Spinal cord (tissue), 10 donors: ENCODE results near the gene TMED4. TPM values are rescaled to one million over a fixed set of nuclear protein-coding genes. Genes with fewer than 3 reads are reported as not detected.

Source experiments
- DNase-seq, 6 donors: peaks; one replicate each; pipeline versions ENCODE4 v3.0.0 to v3.0.0-alpha.2; 2013 to 2015; ENCODE audit warnings: low spot score in 6 of 6, low read depth in 4 of 6
- H3K27ac ChIP-seq: one replicate; pipeline ENCODE4 v1.5.1; 2013; ENCODE audit warnings: low read depth, low read length, control low read depth
- H3K27me3 ChIP-seq: one replicate; pipeline ENCODE4 v1.6.1; 2013; ENCODE audit warnings: low read length; ENCODE audit not compliant: control insufficient read depth, insufficient read depth
- H3K36me3 ChIP-seq: one replicate; pipeline ENCODE4 v1.6.1; 2013; ENCODE audit warnings: low read length; ENCODE audit not compliant: control insufficient read depth, insufficient read depth
- H3K4me1 ChIP-seq: one replicate; pipeline ENCODE4 v1.6.1; 2013; ENCODE audit warnings: low read length; ENCODE audit not compliant: control insufficient read depth, insufficient read depth
- H3K4me3 ChIP-seq: one replicate; pipeline ENCODE4 v1.5.1; 2013; ENCODE audit warnings: low read depth, low read length, control low read depth
- H3K9me3 ChIP-seq: one replicate; pipeline ENCODE4 v1.6.1; 2013; ENCODE audit warnings: low read length; ENCODE audit not compliant: control insufficient read depth, insufficient read depth
- WGBS: methylation state at CpG from one replicate; pipeline ENCODE4 v1.1.5; 2013; ENCODE audit warnings: missing lambda C conversion rate; ENCODE audit not compliant: insufficient coverage; 5-methylcytosine and 5-hydroxymethylcytosine counted together
- long read RNA-seq, 4 donors: transcript quantifications; one replicate each; lab custom pipeline, GENCODE V29; 2026
- polyA plus RNA-seq, 2 donors: library from polyadenylated mRNA; unstranded; fragments of 120-200 nt; gene quantifications; one replicate each; pipeline ENCODE4 v1.2.1, GENCODE V29; 2013; ENCODE audit not compliant: insufficient read length in 2 of 2
- total RNA-seq, 2 donors: library from RNA; depleted of rRNA in 1 of 2; stranded (reverse); fragments of 120-200 nt in 1 of 2; fragments of >200 nt in 1 of 2; gene quantifications; one replicate each; pipeline versions ENCODE4 v1.2.3 to v1.2.4, GENCODE V29; 2013 to 2014
- donor health status: healthy.

Gene TMED4
- total RNA-seq (100 to 1,000 TPM in 1 of 2 donors, 10 to 100 TPM in 1; 99.1 to 125 TPM), polyA plus RNA-seq (10 to 100 TPM; 65.9 to 83.9 TPM)
- long read RNA-seq, donor 1, transcript TMED4-205 (4 exons, 1,755 nt): minor isoform, 14 of 49 reads
- long read RNA-seq, donor 1, transcript TMED4-203 (5 exons, 2,322 nt): major isoform, 27 of 49 reads
- long read RNA-seq, donor 1, partial matches to known transcripts: 6 of 49 reads
- long read RNA-seq, donor 1, other reads (novel, unspliced or antisense): 0 of 49 reads
- long read RNA-seq, donor 2, transcript TMED4-203 (5 exons, 2,322 nt): major isoform, 7 of 10 reads
- long read RNA-seq, donor 2, partial matches to known transcripts: 0 of 10 reads
- long read RNA-seq, donor 2, other reads (novel, unspliced or antisense): 0 of 10 reads
- long read RNA-seq, donor 3, transcript TMED4-203 (5 exons, 2,322 nt): major isoform, 12 of 15 reads
- long read RNA-seq, donor 3, partial matches to known transcripts: 0 of 15 reads
- long read RNA-seq, donor 3, other reads (novel, unspliced or antisense): 0 of 15 reads
- long read RNA-seq, donor 4, transcript TMED4-203 (5 exons, 2,322 nt): major isoform, 38 of 61 reads
- long read RNA-seq, donor 4, transcript TMED4-205 (4 exons, 1,755 nt): minor isoform, 15 of 61 reads
- long read RNA-seq, donor 4, partial matches to known transcripts: 0 of 61 reads
- long read RNA-seq, donor 4, other reads (novel, unspliced or antisense): 6 of 61 reads

- H3K36me3 ChIP-seq: peaks cover 31% of the 10 kb centered on the region
- H3K27me3 ChIP-seq: no peaks in the 10 kb centered on the region
- peaks cover 25% of the 10 kb centered on the region for H3K4me1 ChIP-seq
- DNase-seq: peak; percentile 97 to 100 (median 98)
- peak within 1 kb of the TSS; percentile 93 for H3K4me3 ChIP-seq
- H3K9me3 ChIP-seq: no peaks in the 10 kb centered on the region
- H3K27ac ChIP-seq: peak within 1 kb of the TSS; percentile 100
- under 1% methylated on average over 70 of the region's 71 CpGs for WGBS
These were observed at the start of gene TMED4 for GRCh38 chr7:44581879-44582603. TMED4 (minus strand) TSS chr7:44582231; CDS start chr7:44582206, 25 bp downstream.

- Histone ChIP-seq H3K27ac (peak overlapping the region; percentile 15), H3K9me3 (no peaks in the 10 kb centered on the region), H3K36me3 (peaks cover 10% of the 10 kb centered on the region), H3K4me3 (no peak overlapping the region), H3K27me3 (no peaks in the 10 kb centered on the region), H3K4me1 (peaks cover 15% of the 10 kb centered on the region)
- peak in 1 of 6 donors; percentile 55 for DNase-seq
- 47% methylated on average over 2 of the region's 6 CpGs for WGBS
These were observed 49.6 kb upstream of the TMED4 start for GRCh38 chr7:44631458-44632115.

- H3K4me3 ChIP-seq: no peak overlapping the region
- no peaks in the 10 kb centered on the region for H3K27me3 ChIP-seq
- no peak for DNase-seq
- H3K4me1 ChIP-seq: peaks cover 18% of the 10 kb centered on the region
- H3K9me3 ChIP-seq: no peaks in the 10 kb centered on the region
- peaks cover 17% of the 10 kb centered on the region for H3K36me3 ChIP-seq
- 71% methylated on average over 5 of the region's 11 CpGs for WGBS
- no peak overlapping the region for H3K27ac ChIP-seq
These were observed 48.9 kb upstream of the TMED4 start for GRCh38 chr7:44630792-44631457.

DNA sequence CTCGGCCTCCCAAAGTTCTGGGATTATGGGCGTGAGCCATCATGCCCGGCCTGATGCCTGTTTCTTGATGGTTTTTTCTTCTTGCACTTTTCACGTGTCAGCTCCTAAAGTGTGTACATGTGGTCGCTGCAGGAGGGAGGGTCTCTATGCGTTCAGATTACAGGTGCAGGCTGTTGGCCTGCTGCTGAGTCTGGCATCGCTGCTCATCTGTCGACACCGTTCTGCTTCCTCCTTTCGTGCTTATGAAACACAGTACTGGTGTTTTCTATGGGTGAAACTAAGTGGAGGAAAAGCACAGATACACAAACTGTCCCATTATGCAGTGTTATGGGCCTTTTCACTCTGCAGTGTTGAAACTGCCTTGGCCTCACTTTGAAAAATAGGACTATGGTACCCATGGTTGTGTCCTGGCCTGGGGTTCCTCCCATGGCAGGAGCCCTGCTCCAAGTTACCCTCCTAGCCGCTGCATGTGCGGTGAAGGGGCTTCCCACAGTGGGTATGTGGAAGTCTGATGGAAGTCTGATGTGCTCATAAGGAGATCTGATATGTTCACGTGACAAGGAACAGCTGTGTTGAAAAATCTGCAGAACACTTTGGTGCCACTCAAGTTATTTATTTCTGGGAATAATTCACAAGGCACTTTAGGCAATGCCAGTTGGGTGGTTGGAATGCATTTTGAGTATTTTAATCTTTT lies 47.9 kb upstream of the TMED4 start:
- 89% methylated on average over 10 of the region's 13 CpGs for WGBS
- peaks cover 18% of the 10 kb centered on the region for H3K4me1 ChIP-seq
- no peak overlapping the region for H3K4me3 ChIP-seq
- H3K27me3 ChIP-seq: no peaks in the 10 kb centered on the region
- no peak for DNase-seq
- H3K36me3 ChIP-seq: peaks cover 24% of the 10 kb centered on the region
- no peak overlapping the region for H3K27ac ChIP-seq
- H3K9me3 ChIP-seq: no peaks in the 10 kb centered on the region

DNA sequence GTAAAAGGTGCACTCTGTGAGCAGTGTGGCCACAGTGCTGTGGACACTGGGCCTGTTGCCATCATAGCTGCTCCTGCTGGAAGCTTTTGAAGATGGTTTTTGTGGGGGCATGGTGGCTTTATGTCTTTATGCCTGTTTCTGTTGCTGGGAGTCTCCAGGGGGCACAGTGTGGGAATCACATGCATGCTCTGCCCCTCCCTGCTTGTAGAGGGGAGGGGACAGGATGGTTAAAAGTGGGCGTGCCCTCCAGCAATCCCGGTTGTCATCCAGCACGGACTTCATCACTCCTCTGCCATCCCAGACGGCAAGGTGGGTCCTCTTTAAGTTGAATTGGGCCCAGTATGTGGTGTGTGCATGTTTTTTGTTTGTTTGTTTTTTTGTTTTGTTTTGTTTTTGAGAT lies 44.6 kb upstream of the TMED4 start:
- no peak for DNase-seq
- WGBS: no CpG with 5 or more reads among the region's 4 CpGs
- Histone ChIP-seq H3K36me3 (peaks cover 26% of the 10 kb centered on the region), H3K4me1 (peaks cover 9% of the 10 kb centered on the region), H3K27me3 (no peaks in the 10 kb centered on the region), H3K9me3 (no peaks in the 10 kb centered on the region), H3K4me3 (no peak overlapping the region), H3K27ac (no peak overlapping the region)

DNA sequence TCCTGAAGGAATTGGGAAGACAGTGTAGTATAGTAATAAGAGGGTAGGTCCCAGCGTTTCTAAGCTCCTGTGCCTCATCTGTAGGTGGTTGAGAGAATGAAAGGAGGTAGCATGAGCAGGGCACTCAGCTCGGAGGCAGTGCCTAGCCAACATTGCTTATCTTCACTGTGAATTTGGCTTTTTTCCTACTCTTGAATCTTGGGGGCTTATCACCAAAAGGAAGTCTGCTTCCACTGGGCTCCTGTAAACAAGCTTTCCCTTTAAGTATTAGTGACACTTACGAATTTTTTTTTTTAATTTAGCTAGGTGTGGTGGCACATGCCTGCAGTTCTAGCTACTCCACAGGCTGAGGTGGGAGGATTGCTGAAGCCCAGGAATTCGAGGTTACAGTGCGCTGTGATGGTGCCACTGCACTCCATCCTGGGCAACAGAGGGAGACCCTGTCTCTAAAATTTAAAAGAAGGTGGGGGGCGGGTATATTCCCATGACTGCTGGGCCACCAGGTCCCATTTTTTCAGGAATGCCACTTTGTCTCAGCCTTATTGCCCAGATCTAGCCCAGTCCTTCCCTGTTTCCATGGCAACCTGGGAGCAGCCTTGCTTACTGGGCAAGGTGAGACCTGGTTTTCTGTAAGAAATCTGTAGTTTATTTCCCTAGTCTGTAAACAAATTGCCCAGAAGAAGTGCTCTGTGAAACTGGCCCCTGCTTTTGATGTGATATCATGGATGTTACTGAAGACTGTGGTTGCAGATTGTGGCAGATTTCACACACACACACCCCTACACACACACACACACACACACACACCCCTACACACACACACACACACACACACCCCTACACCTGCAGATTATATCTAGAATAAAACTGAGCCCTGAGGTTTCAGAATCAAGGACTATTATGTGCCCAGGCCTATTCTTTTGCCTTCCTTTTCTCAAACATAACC lies 43.8 kb upstream of the TMED4 start:
- WGBS: 82% methylated on average over 5 of the region's 6 CpGs
- DNase-seq: peak in 1 of 6 donors; percentile 33
- no peak overlapping the region for H3K27ac ChIP-seq

DNA sequence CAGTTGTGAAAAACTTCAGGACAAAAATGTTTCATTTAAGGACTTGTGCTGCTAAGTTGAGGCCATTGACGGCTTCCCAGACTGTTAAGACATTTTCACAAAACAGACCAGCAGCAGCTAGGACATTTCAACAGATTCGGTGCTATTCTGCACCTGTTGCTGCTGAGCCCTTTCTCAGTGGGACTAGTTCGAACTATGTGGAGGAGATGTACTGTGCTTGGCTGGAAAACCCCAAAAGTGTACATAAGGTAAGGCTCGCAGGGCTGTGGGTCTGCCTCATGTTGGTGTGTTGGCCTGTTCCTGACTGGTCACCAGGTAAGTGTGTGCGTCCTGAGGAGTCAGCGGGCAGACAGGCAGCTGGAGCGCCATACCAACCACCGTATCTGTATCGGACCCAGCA lies 42.3 kb upstream of the TMED4 start:
- no peaks in the 10 kb centered on the region for H3K27me3 ChIP-seq
- 94% methylated on average over 9 of the region's 9 CpGs for WGBS
- H3K4me1 ChIP-seq: peaks cover 5% of the 10 kb centered on the region
- H3K9me3 ChIP-seq: no peaks in the 10 kb centered on the region
- no peak overlapping the region for H3K4me3 ChIP-seq
- no peak for DNase-seq
- no peak overlapping the region for H3K27ac ChIP-seq
- peaks cover 25% of the 10 kb centered on the region for H3K36me3 ChIP-seq

More for the DNA sequence above, 43.8 kb upstream of the TMED4 start:
- H3K27me3 ChIP-seq: no peaks in the 10 kb centered on the region
- H3K4me3 ChIP-seq: no peak overlapping the region
- peaks cover 26% of the 10 kb centered on the region for H3K36me3 ChIP-seq
- peaks cover 6% of the 10 kb centered on the region for H3K4me1 ChIP-seq
- no peaks in the 10 kb centered on the region for H3K9me3 ChIP-seq
